ENCODE results near the gene PTBP2.

The PTBP2 gene

DNA sequence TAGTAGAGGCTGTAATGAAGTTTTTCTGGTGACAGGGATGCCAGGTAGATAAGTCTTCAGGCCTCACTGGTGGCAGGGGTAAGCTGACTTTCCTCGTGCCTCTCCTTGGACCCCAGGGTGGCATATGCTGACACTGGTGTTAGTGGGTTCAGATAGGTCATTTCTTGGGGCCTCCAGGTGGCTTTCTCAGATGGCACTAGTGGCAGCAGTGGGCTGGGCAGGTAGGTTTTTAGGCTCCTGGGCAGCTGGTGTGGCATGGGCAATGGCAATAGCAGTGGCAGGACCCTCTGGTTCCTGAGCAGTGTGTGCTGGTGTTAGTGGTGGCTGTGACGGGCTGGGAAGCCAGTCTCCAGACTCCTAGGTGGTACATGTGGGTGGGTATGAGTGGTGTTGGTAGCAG, 140.3 kb downstream of the PTBP2 start:
- H3K4me3 ChIP-seq (ENCODE audit: low read length, poor library complexity, severe bottlenecking) = no peak overlapping the region
- no peaks in the 10 kb centered on the region for H3F3A ChIP-seq (ENCODE audit: low read depth)

DNA sequence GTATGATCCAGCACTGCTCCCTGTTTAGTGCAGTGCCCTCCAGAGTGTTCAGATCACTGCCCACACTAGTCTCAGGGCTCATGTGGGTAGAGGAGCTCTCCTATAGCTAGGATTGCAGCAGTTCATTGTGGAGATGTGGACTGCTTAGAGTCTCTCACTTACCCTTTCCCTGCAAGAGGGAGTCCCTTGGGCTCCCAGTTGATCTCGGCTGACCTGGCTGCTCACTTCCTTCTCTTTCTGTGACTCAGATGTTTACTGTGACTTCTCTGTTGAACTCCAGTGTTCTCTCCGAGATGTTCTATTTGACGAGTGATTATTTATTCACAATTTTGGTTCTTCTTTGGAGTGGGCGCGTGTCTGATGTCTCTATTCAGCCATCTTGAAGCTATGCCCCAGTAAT, 141.9 kb downstream of the PTBP2 start:
- Histone ChIP-seq H2AFZ (ENCODE audit: low read length) (no peak overlapping the region), H3K27me3 (ENCODE audit: insufficient read depth, low read length, poor library complexity, severe bottlenecking) (no peaks in the 10 kb centered on the region), H3K4me2 (ENCODE audit: low read depth, low read length, poor library complexity, severe bottlenecking) (no peak overlapping the region), H3K36me3 (ENCODE audit: insufficient read depth, low read length) (no peaks in the 10 kb centered on the region), H3F3A (ENCODE audit: low read depth) (no peaks in the 10 kb centered on the region), H3K9ac (ENCODE audit: low read depth, low read length, poor library complexity, severe bottlenecking) (no peak overlapping the region), H3K9me3 (ENCODE audit: insufficient read depth, low read depth, low read length) (no peaks in the 10 kb centered on the region), H3K9me2 (replicated peaks; ENCODE audit: low read depth, low read length) (no peaks in the 10 kb centered on the region), H4K20me1 (ENCODE audit: insufficient read depth, low read length, poor library complexity, severe bottlenecking) (no peaks in the 10 kb centered on the region), H3K79me2 (ENCODE audit: insufficient read depth, low read length) (no peaks in the 10 kb centered on the region), H3K4me3 (ENCODE audit: low read length, poor library complexity, severe bottlenecking) (no peak overlapping the region), H3K4me1 (ENCODE audit: insufficient read depth, low read length, poor library complexity, severe bottlenecking) (no peaks in the 10 kb centered on the region)
- TF ChIP-seq EZH2phosphoT487 (IDR thresholded peaks at IDR 0.05; ENCODE audit: borderline replicate concordance) = no peak
- no peak for TF ChIP-seq CTCF (conservative IDR thresholded peaks at IDR 0.05; ENCODE audit: low read length)

More for the DNA sequence above, 140.3 kb downstream of the PTBP2 start:
- no peaks in the 10 kb centered on the region for H3K9me2 ChIP-seq (replicated peaks; ENCODE audit: low read depth, low read length)
- H3K36me3 ChIP-seq (ENCODE audit: insufficient read depth, low read length) = no peaks in the 10 kb centered on the region
- no peaks in the 10 kb centered on the region for H4K20me1 ChIP-seq (ENCODE audit: insufficient read depth, low read length, poor library complexity, severe bottlenecking)
- no peaks in the 10 kb centered on the region for H3K79me2 ChIP-seq (ENCODE audit: insufficient read depth, low read length)
- H3K4me2 ChIP-seq (ENCODE audit: low read depth, low read length, poor library complexity, severe bottlenecking) = no peak overlapping the region
- no peak for TF ChIP-seq CTCF (conservative IDR thresholded peaks at IDR 0.05; ENCODE audit: low read length)
- no peak for TF ChIP-seq EZH2phosphoT487 (IDR thresholded peaks at IDR 0.05; ENCODE audit: borderline replicate concordance)
- H3K27me3 ChIP-seq (ENCODE audit: insufficient read depth, low read length, poor library complexity, severe bottlenecking) = no peaks in the 10 kb centered on the region
- no peak overlapping the region for H3K9ac ChIP-seq (ENCODE audit: low read depth, low read length, poor library complexity, severe bottlenecking)
- no peak overlapping the region for H2AFZ ChIP-seq (ENCODE audit: low read length)
- H3K9me3 ChIP-seq (ENCODE audit: insufficient read depth, low read depth, low read length) = no peaks in the 10 kb centered on the region
- no peaks in the 10 kb centered on the region for H3K4me1 ChIP-seq (ENCODE audit: insufficient read depth, low read length, poor library complexity, severe bottlenecking)

Data from Loucy (cell line).